GDM1 (cell line): ENCODE results near the gene TULP4.

ENCODE experiments used
- DNase-seq: peaks from one replicate; lab custom pipeline; 2025; lab: John Stamatoyannopoulos, UW

Gene TULP4

GRCh38 chr6:158559895-158560835 is 247.9 kb downstream of the TULP4 start, which contains the start of gene TMEM181:
TMEM181 (plus strand) TSS chr6:158560091; CDS start chr6:158560225, 134 bp downstream.
- DNase-seq = peak; percentile 80

- no peak for DNase-seq
These were observed 248.6 kb downstream of the TULP4 start for GRCh38 chr6:158560836-158561320.
